ENCODE data around the gene SH3BGR. TPM values are rescaled to one million over a fixed set of nuclear protein-coding genes. Genes with fewer than 3 reads are reported as not detected.

The SH3BGR gene
- total and polyA plus RNA-seq, 2 donors (not counting 3 experiments of a cell fraction or from before 2014, with no cell fraction given): 1.1 TPM; not detected in 1

DNA sequence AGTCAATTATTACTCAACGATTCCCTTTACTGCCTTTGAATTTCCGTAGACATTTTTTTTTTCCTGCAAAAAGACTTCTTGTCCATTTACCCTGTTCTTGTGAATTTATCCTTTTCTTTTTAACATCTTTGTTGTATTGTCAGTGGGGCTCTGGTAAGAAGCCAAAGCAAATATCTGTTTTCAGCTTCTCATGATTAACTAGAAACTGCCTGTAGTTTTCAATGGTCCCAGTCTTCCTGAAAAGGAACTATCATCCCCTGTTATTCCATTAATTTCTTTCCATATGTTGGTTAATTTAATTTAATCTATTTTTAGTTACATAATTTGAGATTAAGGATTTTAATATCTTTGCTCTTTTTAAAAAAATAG is 28.0 kb downstream of the SH3BGR start:
- no peak overlapping the region for H3K4me3 ChIP-seq (replicated peaks in 1 of 3; ENCODE audit: insufficient read depth in 1 of 3, low read depth in 1 of 3, low read length in 3 of 3)
- dilution Hi-C loops (cut with MboI; ENCODE audit: extremely low pct_ligation_motif_present, low sequenced_read_pairs) (no loop called here), intact Hi-C loops (cut with micrococcal nuclease) (no loop called here)
- H3K36me3 ChIP-seq (ENCODE audit: control insufficient read depth in 2 of 2, extremely low read depth in 1 of 2, insufficient read depth in 2 of 2, low read length in 2 of 2): no peaks in the 10 kb centered on the region
- no peaks in the 10 kb centered on the region for H3K4me1 ChIP-seq (ENCODE audit: control insufficient read depth, extremely low read depth, insufficient read depth, low read length)
- no TSS peak for BruUV-seq (replicated peaks)
- no peak overlapping the region for H3K4me2 ChIP-seq (ENCODE audit: insufficient read depth, low read length)
- DNase-seq (ENCODE audit: low read depth, low spot score): no peak
- H3K27me3 ChIP-seq (ENCODE audit: control insufficient read depth in 2 of 2, insufficient read depth in 2 of 2, low read length in 2 of 2): peaks cover 0 to 3% of the 10 kb centered on the region in 2 experiments
- H3K9ac ChIP-seq (replicated peaks; ENCODE audit: extremely low read depth, insufficient read depth, low read length): no peak overlapping the region
- no peak overlapping the region for H3K27ac ChIP-seq (ENCODE audit: insufficient read depth, low read depth, low read length)
- H3K79me2 ChIP-seq (ENCODE audit: control insufficient read depth, insufficient read depth, low read length): no peaks in the 10 kb centered on the region
- no peaks in the 10 kb centered on the region for H3K9me3 ChIP-seq (replicated peaks; ENCODE audit: control insufficient read depth, insufficient read depth, low read length)
- FAIRE-seq: no peak
- no peak overlapping the region for H2AFZ ChIP-seq (ENCODE audit: low read depth, low read length)
- POLR2A ChIA-PET: no interaction called here
- H3K9me1 ChIP-seq (replicated peaks; ENCODE audit: control insufficient read depth, extremely low read depth, insufficient read depth, low read length): no peaks in the 10 kb centered on the region
- no peak for TF ChIP-seq POLR2AphosphoS5 (IDR thresholded peaks at IDR 0.05; ENCODE audit: insufficient read depth, low read depth, low read length)
- no peak for TF ChIP-seq JUN (IDR thresholded peaks at IDR 0.05; ENCODE audit: borderline replicate concordance, insufficient read depth, insufficient read length, low read depth)
- no peak for TF ChIP-seq FOS (IDR thresholded peaks at IDR 0.05; ENCODE audit: borderline replicate concordance, insufficient read depth, low read length)
- TF ChIP-seq, protein P1, sequence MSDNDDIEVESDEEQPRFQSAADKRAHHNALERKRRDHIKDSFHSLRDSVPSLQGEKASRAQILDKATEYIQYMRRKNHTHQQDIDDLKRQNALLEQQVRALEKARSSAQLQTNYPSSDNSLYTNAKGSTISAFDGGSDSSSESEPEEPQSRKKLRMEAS (IDR thresholded peaks at IDR 0.05; ENCODE audit: insufficient read depth, insufficient read length): no peak
- TF ChIP-seq EZH2 (IDR thresholded peaks at IDR 0.05; ENCODE audit: borderline replicate concordance, low read depth, low read length, severe bottlenecking): no peak
- no peak for TF ChIP-seq MYC (IDR thresholded peaks at IDR 0.05; ENCODE audit: low read depth, low read length)
- no peak for TF ChIP-seq POLR2A (IDR thresholded peaks at IDR 0.05; ENCODE audit: low read depth, low read length)
- TF ChIP-seq, protein P2, sequence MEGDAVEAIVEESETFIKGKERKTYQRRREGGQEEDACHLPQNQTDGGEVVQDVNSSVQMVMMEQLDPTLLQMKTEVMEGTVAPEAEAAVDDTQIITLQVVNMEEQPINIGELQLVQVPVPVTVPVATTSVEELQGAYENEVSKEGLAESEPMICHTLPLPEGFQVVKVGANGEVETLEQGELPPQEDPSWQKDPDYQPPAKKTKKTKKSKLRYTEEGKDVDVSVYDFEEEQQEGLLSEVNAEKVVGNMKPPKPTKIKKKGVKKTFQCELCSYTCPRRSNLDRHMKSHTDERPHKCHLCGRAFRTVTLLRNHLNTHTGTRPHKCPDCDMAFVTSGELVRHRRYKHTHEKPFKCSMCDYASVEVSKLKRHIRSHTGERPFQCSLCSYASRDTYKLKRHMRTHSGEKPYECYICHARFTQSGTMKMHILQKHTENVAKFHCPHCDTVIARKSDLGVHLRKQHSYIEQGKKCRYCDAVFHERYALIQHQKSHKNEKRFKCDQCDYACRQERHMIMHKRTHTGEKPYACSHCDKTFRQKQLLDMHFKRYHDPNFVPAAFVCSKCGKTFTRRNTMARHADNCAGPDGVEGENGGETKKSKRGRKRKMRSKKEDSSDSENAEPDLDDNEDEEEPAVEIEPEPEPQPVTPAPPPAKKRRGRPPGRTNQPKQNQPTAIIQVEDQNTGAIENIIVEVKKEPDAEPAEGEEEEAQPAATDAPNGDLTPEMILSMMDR (IDR thresholded peaks at IDR 0.05; ENCODE audit: extremely low read depth in 1 of 2, insufficient read depth in 1 of 2, low read depth in 1 of 2, low read length in 2 of 2): no peak
- TF ChIP-seq GATA2 (IDR thresholded peaks at IDR 0.05; ENCODE audit: insufficient read depth, insufficient read length, low read depth, low read length): no peak
- no peaks in the 10 kb centered on the region for H4K20me1 ChIP-seq (replicated peaks; ENCODE audit: control insufficient read depth, extremely low read depth, insufficient read depth, low read length)
- CTCF ChIA-PET: no interaction called here

All from endothelial cell of umbilical vein (primary cell).